ENCODE measurements around the gene HEATR5A. TPM values are rescaled to one million over a fixed set of nuclear protein-coding genes. Genes with fewer than 3 reads are reported as not detected.
"Not testable (repeated sequence)": the region's sequence is repeated elsewhere in the genome, so short reads cannot be mapped to it uniquely, and the experiment has no call there.

HEATR5A gene
- total RNA-seq, 1 donor from 2014 or later = 40.7 TPM

DNA sequence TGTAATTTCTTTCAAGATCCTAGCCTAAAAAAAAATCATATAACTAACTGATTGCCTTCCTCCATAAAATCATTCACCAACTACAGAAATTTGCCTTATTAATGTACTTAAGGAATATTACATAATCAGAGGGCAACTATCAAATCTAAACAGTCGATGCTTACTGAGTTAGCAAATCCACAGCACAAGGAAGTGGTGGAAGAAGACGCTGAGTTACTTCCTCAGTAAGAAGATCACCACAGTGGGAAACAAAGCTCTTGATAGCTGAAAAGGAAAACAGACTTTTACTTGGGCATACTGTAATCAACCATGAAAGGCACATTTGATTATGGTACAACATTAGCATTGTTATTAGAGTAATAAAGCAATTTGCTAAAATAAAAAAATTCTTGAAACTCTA lies 48.7 kb downstream of the HEATR5A start:
- H3K9ac ChIP-seq (ENCODE audit: low read depth in 1 of 3, low read length in 3 of 3) = no peak overlapping the region
- no peaks in the 10 kb centered on the region for H3K9me3 ChIP-seq (ENCODE audit: control insufficient read depth in 3 of 3, low read length in 3 of 3)
- H3K27ac ChIP-seq (ENCODE audit: low read depth, low read length) = no peak overlapping the region
- no peaks in the 10 kb centered on the region for H3K4me1 ChIP-seq (ENCODE audit: control insufficient read depth in 3 of 3, insufficient read depth in 3 of 3, low read length in 3 of 3)
- no peak overlapping the region for H3K4me3 ChIP-seq (ENCODE audit: low read length in 3 of 3)
- H3K36me3 ChIP-seq (ENCODE audit: control insufficient read depth in 3 of 3, insufficient read depth in 3 of 3, low read length in 3 of 3) = peaks cover 5 to 37% (median 20%) of the 10 kb centered on the region in 3 donors
- H3K27me3 ChIP-seq (ENCODE audit: control insufficient read depth in 3 of 3, insufficient read depth in 3 of 3, low read length in 3 of 3) = no peaks in the 10 kb centered on the region

GRCh38 chr14:31363331-31364073 lies 56.8 kb downstream of the HEATR5A start:
- H3K9ac ChIP-seq (ENCODE audit: low read depth in 1 of 3, low read length in 3 of 3) = no peak overlapping the region
- H3K36me3 ChIP-seq (ENCODE audit: control insufficient read depth in 3 of 3, insufficient read depth in 3 of 3, low read length in 3 of 3) = peaks cover 4 to 12% (median 11%) of the 10 kb centered on the region in 3 donors
- H3K9me3 ChIP-seq (ENCODE audit: control insufficient read depth in 3 of 3, low read length in 3 of 3) = no peaks in the 10 kb centered on the region
- no peaks in the 10 kb centered on the region for H3K27me3 ChIP-seq (ENCODE audit: control insufficient read depth in 3 of 3, insufficient read depth in 3 of 3, low read length in 3 of 3)
- no peak overlapping the region for H3K27ac ChIP-seq (ENCODE audit: low read depth, low read length)
- no peak overlapping the region for H3K4me3 ChIP-seq (ENCODE audit: low read length in 3 of 3)
- H3K4me1 ChIP-seq (ENCODE audit: control insufficient read depth in 3 of 3, insufficient read depth in 3 of 3, low read length in 3 of 3) = no peaks in the 10 kb centered on the region

DNA sequence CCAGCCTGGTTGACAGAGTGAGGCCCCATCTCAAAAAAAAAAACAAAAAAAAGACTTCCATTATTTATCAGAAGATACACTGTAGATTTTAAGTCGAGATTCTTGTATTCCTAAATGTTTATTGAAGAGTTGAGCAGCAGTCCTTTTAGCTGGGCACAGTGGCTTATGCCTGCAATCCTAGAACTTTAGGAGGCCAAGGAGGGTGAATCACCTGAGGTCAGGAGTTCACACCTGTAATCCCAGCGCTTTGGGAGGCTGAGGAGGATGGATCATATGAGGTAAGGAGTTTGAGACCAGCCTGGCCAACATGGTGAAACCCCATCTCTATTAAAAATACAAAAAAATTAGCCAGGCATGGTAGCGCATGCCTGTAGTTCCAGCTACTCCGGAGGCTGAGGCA lies 57.6 kb downstream of the HEATR5A start:
- no peak overlapping the region for H3K27ac ChIP-seq (ENCODE audit: low read depth, low read length)
- H3K4me1 ChIP-seq (ENCODE audit: control insufficient read depth in 3 of 3, insufficient read depth in 3 of 3, low read length in 3 of 3) = no peaks in the 10 kb centered on the region
- no peak overlapping the region for H3K9ac ChIP-seq (ENCODE audit: low read depth in 1 of 3, low read length in 3 of 3)
- peaks cover 8 to 19% (median 16%) of the 10 kb centered on the region in 3 donors for H3K36me3 ChIP-seq (ENCODE audit: control insufficient read depth in 3 of 3, insufficient read depth in 3 of 3, low read length in 3 of 3)
- no peaks in the 10 kb centered on the region for H3K27me3 ChIP-seq (ENCODE audit: control insufficient read depth in 3 of 3, insufficient read depth in 3 of 3, low read length in 3 of 3)
- H3K9me3 ChIP-seq (ENCODE audit: control insufficient read depth in 3 of 3, low read length in 3 of 3) = no peaks in the 10 kb centered on the region
- H3K4me3 ChIP-seq (ENCODE audit: low read length in 3 of 3) = no peak overlapping the region

DNA sequence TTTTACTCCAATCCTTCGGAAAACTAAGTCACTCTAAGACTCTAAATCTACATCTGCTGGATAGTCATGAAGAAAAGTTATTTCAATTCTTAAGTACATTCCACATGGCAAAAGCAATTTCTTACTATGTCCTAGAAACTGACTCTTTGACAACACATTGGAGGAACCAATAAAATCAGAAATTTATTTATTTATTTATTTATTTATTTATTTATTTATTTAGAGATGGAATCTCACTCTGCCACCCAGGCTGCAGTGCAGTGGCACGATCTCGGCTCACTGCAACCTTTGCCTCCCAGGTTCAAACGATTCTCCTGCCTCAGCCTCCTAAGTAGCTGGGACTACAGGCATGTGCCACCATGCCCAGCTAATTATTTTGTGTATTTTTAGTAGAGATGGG lies 58.6 kb downstream of the HEATR5A start:
- peaks cover 8 to 23% (median 16%) of the 10 kb centered on the region in 3 donors for H3K36me3 ChIP-seq (ENCODE audit: control insufficient read depth in 3 of 3, insufficient read depth in 3 of 3, low read length in 3 of 3)
- not testable (repeated sequence) for H3K9ac ChIP-seq (ENCODE audit: low read depth in 1 of 3, low read length in 3 of 3)

GRCh38 chr14:31360919-31361662 lies 59.3 kb downstream of the HEATR5A start:
- H3K36me3 ChIP-seq (ENCODE audit: control insufficient read depth in 3 of 3, insufficient read depth in 3 of 3, low read length in 3 of 3) = peaks cover 8 to 23% (median 16%) of the 10 kb centered on the region in 3 donors
- no peak overlapping the region for H3K27ac ChIP-seq (ENCODE audit: low read depth, low read length)
- peaks cover 0 to 3% (median 3%) of the 10 kb centered on the region in 3 donors for H3K4me1 ChIP-seq (ENCODE audit: control insufficient read depth in 3 of 3, insufficient read depth in 3 of 3, low read length in 3 of 3)
- no peaks in the 10 kb centered on the region for H3K27me3 ChIP-seq (ENCODE audit: control insufficient read depth in 3 of 3, insufficient read depth in 3 of 3, low read length in 3 of 3)
- H3K9me3 ChIP-seq (ENCODE audit: control insufficient read depth in 3 of 3, low read length in 3 of 3) = no peaks in the 10 kb centered on the region
- no peak overlapping the region for H3K9ac ChIP-seq (ENCODE audit: low read depth in 1 of 3, low read length in 3 of 3)
- no peak overlapping the region for H3K4me3 ChIP-seq (ENCODE audit: low read length in 3 of 3)

More for the DNA sequence above, 58.6 kb downstream of the HEATR5A start:
- H3K9me3 ChIP-seq (ENCODE audit: control insufficient read depth in 3 of 3, low read length in 3 of 3); H3K4me3 ChIP-seq (ENCODE audit: low read length in 3 of 3); H3K4me1 ChIP-seq (ENCODE audit: control insufficient read depth in 3 of 3, insufficient read depth in 3 of 3, low read length in 3 of 3); H3K27me3 ChIP-seq (ENCODE audit: control insufficient read depth in 3 of 3, insufficient read depth in 3 of 3, low read length in 3 of 3); H3K27ac ChIP-seq (ENCODE audit: low read depth, low read length): not testable (repeated sequence)

- no peaks in the 10 kb centered on the region for H3K27me3 ChIP-seq (ENCODE audit: control insufficient read depth in 3 of 3, insufficient read depth in 3 of 3, low read length in 3 of 3)
- H3K36me3 ChIP-seq (ENCODE audit: control insufficient read depth in 3 of 3, insufficient read depth in 3 of 3, low read length in 3 of 3) = peaks cover 8 to 17% (median 9%) of the 10 kb centered on the region in 3 donors
- no peak overlapping the region for H3K9ac ChIP-seq (ENCODE audit: low read depth in 1 of 3, low read length in 3 of 3)
- peaks cover 0 to 4% (median 3%) of the 10 kb centered on the region in 3 donors for H3K4me1 ChIP-seq (ENCODE audit: control insufficient read depth in 3 of 3, insufficient read depth in 3 of 3, low read length in 3 of 3)
- no peak overlapping the region for H3K27ac ChIP-seq (ENCODE audit: low read depth, low read length)
- no peaks in the 10 kb centered on the region for H3K9me3 ChIP-seq (ENCODE audit: control insufficient read depth in 3 of 3, low read length in 3 of 3)
- H3K4me3 ChIP-seq (ENCODE audit: low read length in 3 of 3) = no peak overlapping the region
These were observed 63.1 kb downstream of the HEATR5A start for GRCh38 chr14:31357279-31357678.

GRCh38 chr14:31346097-31346496 lies 74.3 kb downstream of the HEATR5A start:
- Histone ChIP-seq H3K4me1 (ENCODE audit: control insufficient read depth in 3 of 3, insufficient read depth in 3 of 3, low read length in 3 of 3) (no peaks in the 10 kb centered on the region), H3K36me3 (ENCODE audit: control insufficient read depth in 3 of 3, insufficient read depth in 3 of 3, low read length in 3 of 3) (peaks cover 4 to 33% (median 30%) of the 10 kb centered on the region in 3 donors), H3K9me3 (ENCODE audit: control insufficient read depth in 3 of 3, low read length in 3 of 3) (no peaks in the 10 kb centered on the region), H3K4me3 (ENCODE audit: low read length in 3 of 3) (no peak overlapping the region), H3K27me3 (ENCODE audit: control insufficient read depth in 3 of 3, insufficient read depth in 3 of 3, low read length in 3 of 3) (no peaks in the 10 kb centered on the region), H3K9ac (ENCODE audit: low read depth in 1 of 3, low read length in 3 of 3) (no peak overlapping the region), H3K27ac (ENCODE audit: low read depth, low read length) (no peak overlapping the region)

- H3K27ac ChIP-seq (ENCODE audit: low read depth, low read length) = no peak overlapping the region
- peaks cover 0 to 4% (median 2%) of the 10 kb centered on the region in 3 donors for H3K4me1 ChIP-seq (ENCODE audit: control insufficient read depth in 3 of 3, insufficient read depth in 3 of 3, low read length in 3 of 3)
- H3K27me3 ChIP-seq (ENCODE audit: control insufficient read depth in 3 of 3, insufficient read depth in 3 of 3, low read length in 3 of 3) = no peaks in the 10 kb centered on the region
- H3K36me3 ChIP-seq (ENCODE audit: control insufficient read depth in 3 of 3, insufficient read depth in 3 of 3, low read length in 3 of 3) = peaks cover 2 to 23% (median 22%) of the 10 kb centered on the region in 3 donors
- no peak overlapping the region for H3K4me3 ChIP-seq (ENCODE audit: low read length in 3 of 3)
- H3K9ac ChIP-seq (ENCODE audit: low read depth in 1 of 3, low read length in 3 of 3) = no peak overlapping the region
- no peaks in the 10 kb centered on the region for H3K9me3 ChIP-seq (ENCODE audit: control insufficient read depth in 3 of 3, low read length in 3 of 3)
These were observed 79.1 kb downstream of the HEATR5A start for GRCh38 chr14:31341280-31341679.

DNA sequence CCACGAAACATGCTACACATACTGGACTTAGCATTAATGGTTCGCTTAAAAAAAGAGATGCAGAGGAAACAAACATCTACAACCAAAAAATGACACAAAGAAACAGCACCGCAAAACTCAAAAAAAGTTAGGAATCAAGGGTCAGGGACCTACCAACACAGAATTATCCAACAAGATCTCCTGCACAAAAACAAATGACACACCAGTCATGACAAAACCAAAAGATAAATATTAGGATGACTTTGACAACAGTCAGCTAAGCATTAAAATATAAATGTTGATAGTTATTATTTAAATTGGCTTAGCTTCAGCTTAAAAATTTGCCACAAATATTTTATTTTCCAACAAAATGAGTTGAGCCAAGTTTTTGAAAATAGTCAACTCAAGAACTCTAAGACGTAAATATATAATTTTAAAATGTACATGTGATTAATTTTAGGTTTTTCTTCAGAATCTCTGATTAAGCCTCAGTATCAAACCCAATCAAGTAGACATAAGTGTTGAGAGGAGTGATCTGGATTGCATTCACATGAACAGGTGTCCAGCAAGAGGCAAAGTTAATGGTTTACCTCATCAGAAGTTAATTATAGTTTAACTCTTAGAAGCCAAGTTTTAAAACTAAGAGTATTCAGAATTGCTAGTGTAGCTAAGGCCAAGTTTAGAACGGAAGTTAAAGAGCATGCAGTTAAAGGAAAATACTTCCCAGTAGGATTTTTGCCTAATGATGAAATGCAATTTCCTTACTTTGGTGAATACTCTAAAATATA lies 79.9 kb downstream of the HEATR5A start:
- Histone ChIP-seq H3K27me3 (ENCODE audit: control insufficient read depth in 3 of 3, insufficient read depth in 3 of 3, low read length in 3 of 3) (no peaks in the 10 kb centered on the region), H3K27ac (ENCODE audit: low read depth, low read length) (peak overlapping the region; percentile 23), H3K4me1 (ENCODE audit: control insufficient read depth in 3 of 3, insufficient read depth in 3 of 3, low read length in 3 of 3) (peaks cover 0 to 4% (median 2%) of the 10 kb centered on the region in 3 donors), H3K36me3 (ENCODE audit: control insufficient read depth in 3 of 3, insufficient read depth in 3 of 3, low read length in 3 of 3) (peaks cover 2 to 21% (median 16%) of the 10 kb centered on the region in 3 donors), H3K9ac (ENCODE audit: low read depth in 1 of 3, low read length in 3 of 3) (no peak overlapping the region), H3K9me3 (ENCODE audit: control insufficient read depth in 3 of 3, low read length in 3 of 3) (no peaks in the 10 kb centered on the region), H3K4me3 (ENCODE audit: low read length in 3 of 3) (no peak overlapping the region)

Measured in skeletal muscle tissue (tissue), 4 donors.